H1 (cell line): ENCODE results near the gene MYRF. TPM values are rescaled to one million over a fixed set of nuclear protein-coding genes. Genes with fewer than 3 reads are reported as not detected.
A peak's percentile ranks its signal among the peaks of the same experiment; 100 is the strongest.

ENCODE experiments used
- CTCF ChIA-PET: fragments of 300-600 bp; sonication (Branson Sonifier 250); formaldehyde crosslinking; loops from one replicate; lab custom pipeline; 2021; ENCODE audit not compliant: partially characterized antibody; lab: Charles Lee
- POLR2A ChIA-PET: fragments of 300-600 bp; sonication (Branson Sonifier 250); formaldehyde crosslinking; loops from one replicate; lab custom pipeline; 2021; ENCODE audit warnings: inconsistent platforms; ENCODE audit not compliant: partially characterized antibody; lab: Charles Lee
- DNase-seq, 2 experiments: peaks; one replicate each; pipeline versions ENCODE4 v3.0.0 to v3.0.0-alpha.2; 2010 to 2022; ENCODE audit warnings: low spot score in 2 of 2, low read depth in 1 of 2, mixed read lengths in 1 of 2
- FAIRE-seq: peaks from 2 replicates; lab custom pipeline; 2011; peaks lifted over from hg19 to GRCh38; lab: Jason Lieb, UNC
- H2AFZ ChIP-seq: 2 replicates; pipeline ENCODE4 v1.8.1; 2012; ENCODE audit warnings: low read length, inconsistent platforms
- H2AK5ac ChIP-seq: 2 replicates; pipeline ENCODE4 v1.6.1; 2013; ENCODE audit warnings: low read depth, low read length
- H2BK120ac ChIP-seq: replicated peaks from 2 replicates; pipeline ENCODE3; 2013; ENCODE audit warnings: low read depth, low read length, inconsistent platforms
- H2BK12ac ChIP-seq: 2 replicates; pipeline ENCODE4 v1.6.1; 2013; ENCODE audit warnings: low read depth, low read length
- H2BK15ac ChIP-seq: 2 replicates; pipeline ENCODE4 v1.6.1; 2013; ENCODE audit warnings: low read length
- H2BK20ac ChIP-seq: 2 replicates; pipeline ENCODE4 v1.6.1; 2013; ENCODE audit warnings: low read length
- H2BK5ac ChIP-seq: 2 replicates; pipeline ENCODE4 v1.6.1; 2013; ENCODE audit warnings: low read depth, low read length
- H3K14ac ChIP-seq: 2 replicates; pipeline ENCODE4 v1.6.1; 2013; ENCODE audit warnings: inconsistent platforms; ENCODE audit not compliant: insufficient read length
- H3K18ac ChIP-seq: 2 replicates; pipeline ENCODE4 v1.6.1; 2013; ENCODE audit warnings: low read length; ENCODE audit errors: extremely low read depth
- H3K23ac ChIP-seq: 2 replicates; pipeline ENCODE4 v1.6.1; 2013; ENCODE audit warnings: inconsistent platforms; ENCODE audit not compliant: insufficient read length
- H3K23me2 ChIP-seq: 2 replicates; pipeline ENCODE4 v1.6.1; 2013; ENCODE audit warnings: low read depth, low read length
- H3K27ac ChIP-seq: 2 replicates; pipeline ENCODE4 v1.6.1; 2011; ENCODE audit warnings: low read depth, low read length, inconsistent platforms
- H3K27me3 ChIP-seq, 4 experiments: replicated peaks in 1 of 4; 1 replicate in 1 of 4; 2 replicates in 3 of 4; pipeline versions ENCODE4 v1.6.1 to v1.8.1; 2011 to 2013; ENCODE audit warnings: low read length in 3 of 4, mild to moderate bottlenecking in 3 of 4, inconsistent platforms in 2 of 4, mixed read lengths in 2 of 4, moderate library complexity in 1 of 4; ENCODE audit not compliant: control insufficient read depth in 3 of 4, insufficient read depth in 3 of 4; ENCODE audit errors: extremely low read depth in 1 of 4
- H3K36me3 ChIP-seq, 4 experiments: 2 replicates each; pipeline versions ENCODE4 v1.6.1 to v1.8.1; 2011 to 2013; ENCODE audit warnings: mild to moderate bottlenecking in 4 of 4, low read length in 3 of 4, moderate library complexity in 2 of 4, control low read depth in 1 of 4, inconsistent platforms in 1 of 4; ENCODE audit not compliant: insufficient read depth in 4 of 4, control insufficient read depth in 2 of 4
- H3K4ac ChIP-seq: replicated peaks from 2 replicates; pipeline ENCODE3; 2013; ENCODE audit warnings: low read length, low read depth, mixed read lengths, inconsistent platforms; ENCODE audit not compliant: insufficient read length
- H3K4me1 ChIP-seq, 4 experiments: replicated peaks in 1 of 4; 1 replicate in 1 of 4; 2 replicates in 3 of 4; pipeline versions ENCODE4 v1.6.1 to v1.8.1; 2011 to 2013; ENCODE audit warnings: low read length in 3 of 4, inconsistent platforms in 2 of 4, mixed read lengths in 1 of 4; ENCODE audit not compliant: insufficient read depth in 4 of 4, control insufficient read depth in 3 of 4
- H3K4me2 ChIP-seq, 2 experiments: 2 replicates each; pipeline versions ENCODE4 v1.6.1 to v1.8.1; 2011 to 2013; ENCODE audit warnings: low read depth in 2 of 2, low read length in 2 of 2, control low read depth in 1 of 2, inconsistent platforms in 1 of 2, mild to moderate bottlenecking in 1 of 2; ENCODE audit not compliant: insufficient read depth in 1 of 2
- H3K4me3 ChIP-seq, 4 experiments: fragments of 200-600, 300-600 bp in 1 of 4; sonication (generic), shearing (Covaris generic), sonication (Bioruptor Twin) in 1 of 4; 2 replicates each; pipeline versions ENCODE4 v1.5.1 to v1.8.1; 2011 to 2016; ENCODE audit warnings: low read length in 4 of 4, low read depth in 3 of 4, control low read depth in 2 of 4, inconsistent platforms in 2 of 4, mild to moderate bottlenecking in 2 of 4, mixed read lengths in 1 of 4, moderate library complexity in 1 of 4; ENCODE audit not compliant: insufficient read depth in 2 of 4; ENCODE audit errors: extremely low read depth in 1 of 4
- H3K56ac ChIP-seq: replicated peaks from 2 replicates; pipeline ENCODE3; 2013; ENCODE audit warnings: low read depth, mild to moderate bottlenecking, mixed read lengths, low read length, inconsistent platforms; ENCODE audit not compliant: insufficient read length
- H3K79me1 ChIP-seq: 2 replicates; pipeline ENCODE4 v1.6.1; 2013; ENCODE audit warnings: low read depth, low read length, control low read depth
- H3K79me2 ChIP-seq, 2 experiments: 2 replicates each; pipeline versions ENCODE4 v1.6.1 to v1.8.1; 2012 to 2013; ENCODE audit warnings: low read length in 2 of 2, mild to moderate bottlenecking in 2 of 2, inconsistent platforms in 1 of 2; ENCODE audit not compliant: insufficient read depth in 2 of 2, control insufficient read depth in 1 of 2
- H3K9ac ChIP-seq, 4 experiments: replicated peaks in 1 of 4; 1 replicate in 1 of 4; 2 replicates in 3 of 4; pipeline versions ENCODE4 v1.6.1 to v1.8.1; 2011 to 2013; ENCODE audit warnings: low read depth in 3 of 4, low read length in 3 of 4, control low read depth in 2 of 4, mild to moderate bottlenecking in 2 of 4, moderate library complexity in 2 of 4, inconsistent platforms in 1 of 4; ENCODE audit errors: extremely low read depth in 1 of 4
- H3K9me3 ChIP-seq, 2 experiments: 2 replicates each; pipeline versions ENCODE4 v1.6.1 to v1.8.1; 2012 to 2013; ENCODE audit warnings: mild to moderate bottlenecking in 2 of 2, moderate library complexity in 2 of 2, control low read depth in 1 of 2, inconsistent platforms in 1 of 2, low read depth in 1 of 2, low read length in 1 of 2, mixed read lengths in 1 of 2; ENCODE audit not compliant: insufficient read depth in 2 of 2
- H4K20me1 ChIP-seq, 2 experiments: replicated peaks in 1 of 2; 2 replicates each; pipeline versions ENCODE3 to v1.8.1; 2011 to 2013; ENCODE audit warnings: inconsistent platforms in 2 of 2, low read length in 2 of 2, mild to moderate bottlenecking in 1 of 2; ENCODE audit not compliant: insufficient read depth in 2 of 2, control insufficient read depth in 1 of 2
- H4K5ac ChIP-seq: 2 replicates; pipeline ENCODE4 v1.6.1; 2013; ENCODE audit warnings: low read length, low read depth, mixed read lengths, inconsistent platforms; ENCODE audit not compliant: insufficient read length
- H4K8ac ChIP-seq: 2 replicates; pipeline ENCODE4 v1.8.0; 2013; ENCODE audit warnings: mild to moderate bottlenecking, moderate library complexity, low read length, inconsistent platforms; ENCODE audit not compliant: insufficient read depth; ENCODE audit errors: extremely low read depth
- H4K91ac ChIP-seq: replicated peaks from 2 replicates; pipeline ENCODE3; 2013; ENCODE audit warnings: low read length, mixed read lengths, inconsistent platforms; ENCODE audit not compliant: insufficient read length
- ATF3 ChIP-seq: IDR thresholded peaks from 2 replicates; pipeline ENCODE4 v1.6.1; 2011; ENCODE audit warnings: low read depth, mild to moderate bottlenecking, low read length; ENCODE audit not compliant: insufficient read depth
- CREB1 ChIP-seq: IDR thresholded peaks from 2 replicates; pipeline ENCODE4 v1.6.1; 2012; ENCODE audit warnings: inconsistent platforms
- CTCF ChIP-seq, 3 experiments: IDR thresholded peaks; 1 replicate in 2 of 3; 2 replicates in 1 of 3; pipeline versions ENCODE4 v1.5.1 to v1.6.1; 2011; ENCODE audit warnings: low read length in 3 of 3, mild to moderate bottlenecking in 3 of 3, inconsistent platforms in 2 of 3, low read depth in 1 of 3, moderate library complexity in 1 of 3; ENCODE audit not compliant: insufficient read depth in 1 of 3; ENCODE audit errors: control extremely low read depth in 1 of 3
- E2F6 ChIP-seq: IDR thresholded peaks from 2 replicates; pipeline ENCODE4 v1.6.1; 2012; ENCODE audit warnings: inconsistent platforms
- KDM1A ChIP-seq: fragments of 200-600, 300-600 bp; sonication (generic); IDR thresholded peaks from 2 replicates; pipeline ENCODE4 v1.7.1; 2016; ENCODE audit warnings: mild to moderate bottlenecking, low read length, borderline replicate concordance
- POLR2AphosphoS5 ChIP-seq: IDR thresholded peaks from 2 replicates; pipeline ENCODE4 v1.6.1; 2011; ENCODE audit warnings: low read depth, low read length
- RXRA ChIP-seq: IDR thresholded peaks from 2 replicates; pipeline ENCODE4 v1.6.1; 2011; ENCODE audit warnings: low read depth, mild to moderate bottlenecking, low read length, moderate library complexity; ENCODE audit not compliant: insufficient read depth
- SRF ChIP-seq: IDR thresholded peaks from 2 replicates; pipeline ENCODE4 v1.6.1; 2011; ENCODE audit warnings: mild to moderate bottlenecking, low read depth, low read length, moderate library complexity
- WGBS, 2 experiments: shearing (Covaris generic) in 1 of 2; methylation state at CpG; one replicate each; pipeline versions ENCODE4 v1.1.6 to v1.1.7; 2013 to 2015; ENCODE audit warnings: low lambda C conversion rate in 2 of 2, mixed read lengths in 2 of 2, inconsistent platforms in 1 of 2, low coverage in 1 of 2, missing lambda C conversion rate in 1 of 2; ENCODE audit not compliant: insufficient replicate concordance in 2 of 2, insufficient coverage in 1 of 2, insufficient read length in 1 of 2; ENCODE audit errors: extremely low coverage in 1 of 2, missing lambda C conversion rate in 1 of 2; 5-methylcytosine and 5-hydroxymethylcytosine counted together
- polyA plus RNA-seq, 7 experiments: library from polyadenylated mRNA; depleted of rRNA in 3 of 7; stranded (reverse) in 5 of 7; unstranded in 2 of 7; fragments of >200 nt in 5 of 7; fragments of 200-250 nt in 2 of 7; gene quantifications; 1 replicate in 5 of 7; 2 replicates in 1 of 7; 4 replicates in 1 of 7; pipeline versions ENCODE4 v1.2.1 to v1.2.3, GENCODE V29; 2011 to 2013; ENCODE audit warnings: missing spikeins in 2 of 7, mixed read lengths in 2 of 7
- total RNA-seq: library from RNA; stranded (reverse); fragmentation: NEBNext Ultra II Directional; extraction: Animal tissue kit (Norgen Biotek cat#: 25700); gene quantifications from 2 replicates; pipeline ENCODE4 v1.2.1, GENCODE V29; 2021

The MYRF gene
- total and polyA plus RNA-seq, 2 of the 8 experiments (the other 6 are each of a cell fraction or from before 2014, with no cell fraction given) = 6.0 to 6.1 TPM

GRCh38 chr11:61709572-61709971 is 42.9 kb upstream of the MYRF start:
- Histone ChIP-seq H3K27me3 (no peaks in the 10 kb centered on the region; a peak in 1 of 7 replicates), H2BK120ac (no peak overlapping the region), H3K14ac (no peak overlapping the region), H4K5ac (no peak overlapping the region), H3K9me3 (no peaks in the 10 kb centered on the region), H3K4me1 (peaks cover 0 to 17% (median 8%) of the 10 kb centered on the region in 4 experiments; a peak in 4 of 7 replicates), H2AFZ (no peak overlapping the region), H2AK5ac (no peak overlapping the region), H3K56ac (no peak overlapping the region), H4K20me1 (no peaks in the 10 kb centered on the region), H2BK15ac (no peak overlapping the region), H2BK12ac (no peak overlapping the region), H4K91ac (no peak overlapping the region), H2BK5ac (no peak overlapping the region; the same call in 1 of the 2 replicates), H3K4ac (no peak overlapping the region), H3K23me2 (no peaks in the 10 kb centered on the region), H3K23ac (no peak overlapping the region), H3K4me3 (no peak overlapping the region), H3K9ac (no peak overlapping the region), H4K8ac (no peak overlapping the region), H3K4me2 (no peak overlapping the region; a peak in 1 of 4 replicates), H3K36me3 (no peaks in the 10 kb centered on the region), H3K79me1 (no peaks in the 10 kb centered on the region), H2BK20ac (0 out of 2 replicates have a peak overlapping the region, but pooled peaks have one; percentile 61), H3K18ac (peak overlapping the region; percentile 28; the same call in 1 of the 2 replicates), H3K27ac (no peak overlapping the region), H3K79me2 (no peaks in the 10 kb centered on the region)
- DNase-seq (no peak), FAIRE-seq (no peak)
- ChIA-PET POLR2A (interaction anchor here (1.2 to 2.1 kb wide), 4 partner anchors 8 to 83 kb away, joined by 3 to 5 read pairs (median 4); partner anchors contain the start of genes FEN1 and TMEM258), CTCF (interaction anchor here (0.7 to 7.9 kb wide), 18 partner anchors 8 to 455 kb away, joined by 3 to 47 read pairs (median 5); no protein-coding TSS in a partner anchor)
- WGBS, 2 experiments = 76% methylated on average over 7 of the region's 7 CpGs; no CpG with 5 or more reads in 1 of the 2 experiments
- no peak for TF ChIP-seq CTCF (IDR thresholded peaks at IDR 0.05; ENCODE audit: control extremely low read depth in 1 of 3, insufficient read depth in 1 of 3, low read depth in 1 of 3, low read length in 3 of 3)
- TF ChIP-seq KDM1A = no peak
- TF ChIP-seq CREB1 = no peak
- TF ChIP-seq ATF3 = no peak
- TF ChIP-seq E2F6 = no peak
- no peak for TF ChIP-seq RXRA
- TF ChIP-seq SRF = no peak
- TF ChIP-seq POLR2AphosphoS5 = no peak
